SK-N-SH treated with all-trans-retinoic acid at 6 μM for 48 hours (cell line): ENCODE results near the gene KRT86.

Source experiments
- ATAC-seq: fragments of 200-7000 bp; cut with Tn5 transposase; 3 replicates; pipeline ENCODE4 v1.9.1; 2020; ENCODE audit warnings: mild to moderate bottlenecking, moderate library complexity
- BACH2 ChIP-seq: fragments of 250-450 bp; sonication (Bioruptor Pico); IDR thresholded peaks from 2 replicates; pipeline ENCODE4 v1.9.0; 2021; ENCODE audit warnings: mild to moderate bottlenecking, borderline replicate concordance
- CSDC2 ChIP-seq: fragments of 250-450 bp; sonication (Bioruptor Pico); IDR thresholded peaks from 2 replicates; pipeline ENCODE4 v1.5.0; 2020; ENCODE audit warnings: mild to moderate bottlenecking, moderate library complexity
- GLIS3 ChIP-seq: fragments of 250-450 bp; sonication (Bioruptor Pico); IDR thresholded peaks from 2 replicates; pipeline ENCODE4 v1.5.0; 2020; ENCODE audit warnings: mild to moderate bottlenecking, moderate library complexity
- ISL1 ChIP-seq: fragments of 250-450 bp; sonication (Bioruptor Pico); IDR thresholded peaks from 2 replicates; pipeline ENCODE4 v2.1.2; 2022; ENCODE audit warnings: mild to moderate bottlenecking, moderate library complexity
- PATZ1 ChIP-seq: fragments of 250-450 bp; sonication (Bioruptor Pico); IDR thresholded peaks from 2 replicates; pipeline ENCODE4 v1.8.0; 2020; ENCODE audit warnings: mild to moderate bottlenecking, moderate library complexity, borderline replicate concordance
- POU6F1 ChIP-seq: fragments of 250-450 bp; sonication (Bioruptor Pico); IDR thresholded peaks from 2 replicates; pipeline ENCODE4 v1.8.0; 2021; ENCODE audit warnings: low read depth, mild to moderate bottlenecking, moderate library complexity, borderline replicate concordance
- RARB ChIP-seq: fragments of 250-450 bp; sonication (Bioruptor Pico); IDR thresholded peaks from 2 replicates; pipeline ENCODE4 v1.8.0; 2021; ENCODE audit warnings: mild to moderate bottlenecking, moderate library complexity
- TCF4 ChIP-seq: fragments of 250-450 bp; sonication (Bioruptor Pico); IDR thresholded peaks from 2 replicates; pipeline ENCODE4 v1.8.0; 2021; ENCODE audit warnings: mild to moderate bottlenecking, moderate library complexity, borderline replicate concordance
- TSHZ2 ChIP-seq: fragments of 250-450 bp; sonication (Bioruptor Pico); IDR thresholded peaks from 2 replicates; pipeline ENCODE4 v1.5.0; 2020; ENCODE audit warnings: mild to moderate bottlenecking, moderate library complexity
- ZC3H10 ChIP-seq: fragments of 250-450 bp; sonication (Bioruptor Pico); IDR thresholded peaks from 2 replicates; pipeline ENCODE4 v1.5.1; 2021; ENCODE audit warnings: mild to moderate bottlenecking, moderate library complexity
- ZFP3 ChIP-seq: fragments of 250-450 bp; sonication (Bioruptor Pico); IDR thresholded peaks from 2 replicates; pipeline ENCODE4 v1.5.0; 2020; ENCODE audit warnings: mild to moderate bottlenecking, moderate library complexity
- ZFP30 ChIP-seq: fragments of 450-650 bp; formaldehyde crosslinking; IDR thresholded peaks from 2 replicates; pipeline ENCODE4 v1.5.0; 2022; ENCODE audit warnings: mild to moderate bottlenecking, moderate library complexity
- ZNF565 ChIP-seq: fragments of 450-650 bp; formaldehyde crosslinking; conservative IDR thresholded peaks from 2 replicates; pipeline ENCODE4 v1.5.0; 2020; ENCODE audit warnings: low read depth, mild to moderate bottlenecking, moderate library complexity
- ZNF70 ChIP-seq: fragments of 450-650 bp; formaldehyde crosslinking; IDR thresholded peaks from 2 replicates; pipeline ENCODE4 v1.5.0; 2020; ENCODE audit warnings: mild to moderate bottlenecking, moderate library complexity
- ZNF8 ChIP-seq: fragments of 450-650 bp; formaldehyde crosslinking; IDR thresholded peaks from 2 replicates; pipeline ENCODE4 v1.5.0; 2020; ENCODE audit warnings: mild to moderate bottlenecking, moderate library complexity
- TF ChIP-seq, protein P1 (sequence below): fragments of 250-450 bp; sonication (Bioruptor Pico); IDR thresholded peaks from 2 replicates; pipeline ENCODE4 v1.5.1; 2021; ENCODE audit warnings: mild to moderate bottlenecking, moderate library complexity

Gene KRT86

GRCh38 chr12:52268212-52268611, 6.2 kb upstream of the KRT86 start:
- TF ChIP-seq GLIS3 (CRISPR knock-in tag) (no peak), CSDC2 (CRISPR knock-in tag) (no peak), RARB (CRISPR knock-in tag) (no peak), PATZ1 (CRISPR knock-in tag) (no peak), TCF4 (CRISPR knock-in tag) (no peak), ZFP30 (CRISPR knock-in tag) (no peak), ISL1 (CRISPR knock-in tag) (no peak), ZNF565 (CRISPR knock-in tag) (no peak), ZFP3 (CRISPR knock-in tag) (no peak)
- TF ChIP-seq, protein P1, sequence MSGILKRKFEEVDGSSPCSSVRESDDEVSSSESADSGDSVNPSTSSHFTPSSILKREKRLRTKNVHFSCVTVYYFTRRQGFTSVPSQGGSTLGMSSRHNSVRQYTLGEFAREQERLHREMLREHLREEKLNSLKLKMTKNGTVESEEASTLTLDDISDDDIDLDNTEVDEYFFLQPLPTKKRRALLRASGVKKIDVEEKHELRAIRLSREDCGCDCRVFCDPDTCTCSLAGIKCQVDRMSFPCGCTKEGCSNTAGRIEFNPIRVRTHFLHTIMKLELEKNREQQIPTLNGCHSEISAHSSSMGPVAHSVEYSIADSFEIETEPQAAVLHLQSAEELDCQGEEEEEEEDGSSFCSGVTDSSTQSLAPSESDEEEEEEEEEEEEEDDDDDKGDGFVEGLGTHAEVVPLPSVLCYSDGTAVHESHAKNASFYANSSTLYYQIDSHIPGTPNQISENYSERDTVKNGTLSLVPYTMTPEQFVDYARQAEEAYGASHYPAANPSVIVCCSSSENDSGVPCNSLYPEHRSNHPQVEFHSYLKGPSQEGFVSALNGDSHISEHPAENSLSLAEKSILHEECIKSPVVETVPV (CRISPR knock-in tag), result no peak
- no peak for ATAC-seq

- ATAC-seq, result no peak
- TF ChIP-seq ISL1 (CRISPR knock-in tag), result no peak
- no peak for TF ChIP-seq ZC3H10 (CRISPR knock-in tag)
- no peak for TF ChIP-seq CSDC2 (CRISPR knock-in tag)
Observed at GRCh38 chr12:52270541-52271070, 3.8 kb upstream of the KRT86 start.

DNA sequence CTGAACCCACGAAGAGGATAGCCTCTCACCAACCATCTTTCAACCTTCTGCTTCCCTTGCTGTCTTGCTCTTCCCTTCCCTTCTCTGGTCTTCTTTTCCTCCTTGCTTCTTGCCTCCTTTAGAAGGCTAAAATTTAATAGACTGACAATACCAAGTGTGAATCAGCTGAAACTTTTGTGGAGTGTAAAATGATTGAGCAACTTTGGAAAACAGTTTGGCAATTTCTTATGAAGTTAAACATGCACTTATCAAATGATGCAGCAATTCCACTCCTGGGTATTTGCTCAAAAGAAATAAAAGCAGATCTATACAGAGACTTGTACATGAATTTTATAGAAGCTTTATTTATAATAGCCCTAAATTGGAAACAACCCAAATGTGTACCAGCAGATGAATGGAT, 3.3 kb upstream of the KRT86 start:
- no peak for TF ChIP-seq PATZ1 (CRISPR knock-in tag)
- no peak for TF ChIP-seq ZC3H10 (CRISPR knock-in tag)
- TF ChIP-seq, protein P1 (CRISPR knock-in tag), result no peak
- no peak for TF ChIP-seq ZNF70 (CRISPR knock-in tag)
- no peak for TF ChIP-seq ZNF565 (CRISPR knock-in tag)
- no peak for TF ChIP-seq ZNF8 (CRISPR knock-in tag)
- TF ChIP-seq TSHZ2 (CRISPR knock-in tag), result no peak
- TF ChIP-seq BACH2 (CRISPR knock-in tag), result no peak
- no peak for TF ChIP-seq ZFP3 (CRISPR knock-in tag)
- TF ChIP-seq POU6F1 (CRISPR knock-in tag), result no peak
- no peak for ATAC-seq
